ENCODE measurements around the gene LANCL2.

- TF ChIP-seq CTCF (IDR thresholded peaks at IDR 0.05 in 2 of 3, conservative IDR thresholded peaks at IDR 0.05 in 1 of 3; ENCODE audit: borderline replicate concordance in 1 of 3, insufficient read depth in 1 of 3, low read depth in 2 of 3, low read length in 2 of 3) = no peak
- no peak for TF ChIP-seq EZH2 (IDR thresholded peaks at IDR 0.05)
- TF ChIP-seq JUND (IDR thresholded peaks at IDR 0.05) = no peak
- TF ChIP-seq CBX3 (IDR thresholded peaks at IDR 0.05; ENCODE audit: low read depth) = no peak
- TF ChIP-seq RAD21 (IDR thresholded peaks at IDR 0.05; ENCODE audit: low read depth) = no peak
- TF ChIP-seq SRF (IDR thresholded peaks at IDR 0.05; ENCODE audit: low read depth) = no peak
- TF ChIP-seq POLR2AphosphoS5 (IDR thresholded peaks at IDR 0.05; ENCODE audit: low read depth, low read length) = no peak
- TF ChIP-seq POLR2A (IDR thresholded peaks at IDR 0.05; ENCODE audit: borderline replicate concordance, extremely low read depth, insufficient read depth, insufficient read length) = no peak
- no peak for TF ChIP-seq ATF3 (IDR thresholded peaks at IDR 0.05)
- TF ChIP-seq EZH2phosphoT487 (IDR thresholded peaks at IDR 0.05; ENCODE audit: borderline replicate concordance) = no peak
- TF ChIP-seq SIN3A (IDR thresholded peaks at IDR 0.05; ENCODE audit: low read depth) = no peak
- TF ChIP-seq CEBPB (IDR thresholded peaks at IDR 0.05; ENCODE audit: low read depth) = no peak
- no peak for TF ChIP-seq YY1 (IDR thresholded peaks at IDR 0.05; ENCODE audit: extremely low read depth, insufficient replicate concordance, low read depth, low read length)
- TF ChIP-seq ZBTB33 (IDR thresholded peaks at IDR 0.05; ENCODE audit: extremely low read depth, insufficient replicate concordance, low read length) = no peak
These were observed 87.8 kb downstream of the LANCL2 start for GRCh38 chr7:55452971-55453370.

All from HCT116 (cell line).